Measurements from ENCODE around the gene THOC1.

The THOC1 gene

DNA sequence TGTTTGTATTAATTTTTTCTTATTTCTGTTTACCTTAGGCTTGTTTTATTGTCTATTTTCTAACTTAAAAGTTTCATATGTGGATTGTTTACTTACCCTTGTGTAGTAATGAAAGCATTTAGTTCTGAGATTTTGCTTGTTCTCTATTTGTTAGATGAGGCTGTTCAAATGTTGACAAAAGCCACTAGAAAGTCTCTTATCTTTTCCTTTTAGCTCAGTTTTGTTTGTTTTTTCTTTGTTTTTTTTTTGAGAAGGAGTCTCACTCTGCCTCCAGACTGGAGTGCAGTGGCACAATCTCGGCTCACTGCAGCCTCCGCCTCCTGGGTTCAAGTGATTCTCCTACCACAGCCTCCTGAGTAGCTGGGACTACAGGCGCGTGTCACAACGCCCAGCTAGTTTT, 78.6 kb downstream of the THOC1 start:
- Mint-ChIP-seq H3K27ac (peak overlapping the region in 1 of 2 donors; percentile 41), H3K4me1 (ENCODE audit: low read depth in 2 of 2) (peaks cover 11 to 20% of the 10 kb centered on the region in 2 donors), H3K36me3 (ENCODE audit: insufficient read depth) (peaks cover 33% of the 10 kb centered on the region), H3K27me3 (no peaks in the 10 kb centered on the region), H3K4me3 (no peak overlapping the region), H3K9me3 (no peaks in the 10 kb centered on the region)
- no peak for DNase-seq
- ATAC-seq (replicated peaks), result no peak

- Mint-ChIP-seq H3K36me3 (ENCODE audit: insufficient read depth) (peaks cover 43% of the 10 kb centered on the region), H3K4me1 (ENCODE audit: low read depth in 2 of 2) (peaks cover 6 to 30% of the 10 kb centered on the region in 2 donors), H3K9me3 (no peaks in the 10 kb centered on the region)
Measured at GRCh38 chr18:183769-184168, 84.1 kb downstream of the THOC1 start.

GRCh38 chr18:181711-182110, 86.1 kb downstream of the THOC1 start:
- Mint-ChIP-seq H3K4me3 (no peak overlapping the region), H3K4me1 (ENCODE audit: low read depth in 2 of 2) (peaks cover 8 to 31% of the 10 kb centered on the region in 2 donors), H3K27me3 (no peaks in the 10 kb centered on the region), H3K27ac (no peak overlapping the region), H3K9me3 (no peaks in the 10 kb centered on the region), H3K36me3 (ENCODE audit: insufficient read depth) (peaks cover 44% of the 10 kb centered on the region)
- no peak for ATAC-seq (replicated peaks)
- no peak for DNase-seq

More at GRCh38 chr18:183769-184168, 84.1 kb downstream of the THOC1 start:
- Mint-ChIP-seq H3K4me3 (no peak overlapping the region), H3K27me3 (no peaks in the 10 kb centered on the region), H3K27ac (peak overlapping the region in 1 of 2 donors; percentile 53)
- DNase-seq, result no peak
- ATAC-seq (replicated peaks), result no peak

GRCh38 chr18:179499-179898, 88.3 kb downstream of the THOC1 start:
- no peak for ATAC-seq (replicated peaks)
- Mint-ChIP-seq H3K27me3 (no peaks in the 10 kb centered on the region), H3K9me3 (no peaks in the 10 kb centered on the region), H3K27ac (no peak overlapping the region), H3K4me1 (ENCODE audit: low read depth in 2 of 2) (peaks cover 12 to 44% of the 10 kb centered on the region in 2 donors), H3K36me3 (ENCODE audit: insufficient read depth) (peaks cover 28% of the 10 kb centered on the region), H3K4me3 (no peak overlapping the region)
- no peak for DNase-seq

DNA sequence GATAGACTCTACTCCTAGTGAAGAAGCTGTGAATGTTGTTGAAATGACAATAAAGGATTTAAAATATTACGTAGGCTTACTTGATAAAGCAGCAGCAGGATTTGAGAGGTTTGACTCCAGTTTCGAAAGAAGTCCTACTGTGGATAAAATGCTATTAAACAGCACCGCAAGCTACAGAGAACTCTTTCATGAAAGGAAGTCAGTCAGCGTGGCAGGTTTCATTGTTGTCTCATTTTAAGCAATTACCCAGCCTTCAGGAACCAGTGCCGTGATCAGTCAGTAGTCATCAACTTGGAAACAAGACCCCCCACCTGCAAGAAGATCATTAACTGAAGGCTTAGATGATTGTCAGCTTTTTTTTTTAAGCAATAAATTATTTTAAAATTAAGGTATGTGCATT, 95.5 kb downstream of the THOC1 start:
- Mint-ChIP-seq H3K36me3 (ENCODE audit: insufficient read depth) (peaks cover 40% of the 10 kb centered on the region), H3K27ac (peak overlapping the region in 1 of 2 donors; percentile 44), H3K4me3 (no peak overlapping the region), H3K27me3 (no peaks in the 10 kb centered on the region), H3K4me1 (ENCODE audit: low read depth in 2 of 2) (peaks cover 4 to 15% of the 10 kb centered on the region in 2 donors), H3K9me3 (no peaks in the 10 kb centered on the region)
- no peak for ATAC-seq (replicated peaks)
- DNase-seq, result no peak

Data from effector memory CD8-positive, alpha-beta T cell (primary cell).